ENCODE data around the gene GTF2A2. TPM values are rescaled to one million over a fixed set of nuclear protein-coding genes. Genes with fewer than 3 reads are reported as not detected.

The GTF2A2 gene
- polyA plus RNA-seq, 1 donor, result 85.0 TPM

GRCh38 chr15:59691194-59691805 lies 34.0 kb upstream of the GTF2A2 start:
- H3K36me3 ChIP-seq (ENCODE audit: control insufficient read depth, insufficient read depth, low read length), result no peaks in the 10 kb centered on the region
- H3K4me3 ChIP-seq (ENCODE audit: low read length), result no peak overlapping the region
- peaks cover 11% of the 10 kb centered on the region for H3K4me1 ChIP-seq (ENCODE audit: control insufficient read depth, insufficient read depth, low read length)
- no peaks in the 10 kb centered on the region for H3K27me3 ChIP-seq (ENCODE audit: control insufficient read depth, insufficient read depth, low read length)
- H3K9me3 ChIP-seq (ENCODE audit: control insufficient read depth, low read depth, low read length), result no peaks in the 10 kb centered on the region
- DNase-seq, result peak; percentile 24 to 37
- H3K27ac ChIP-seq (ENCODE audit: low read length), result no peak overlapping the region
- WGBS (ENCODE audit: insufficient coverage, low lambda C conversion rate), result no CpG with 5 or more reads among the region's 1 CpG

- 6% methylated on average over 13 of the region's 25 CpGs for WGBS (ENCODE audit: insufficient coverage, low lambda C conversion rate)
- Histone ChIP-seq H3K27ac (ENCODE audit: low read length) (peak overlapping the region; percentile 99), H3K4me1 (ENCODE audit: control insufficient read depth, insufficient read depth, low read length) (peaks cover 11% of the 10 kb centered on the region), H3K27me3 (ENCODE audit: control insufficient read depth, insufficient read depth, low read length) (no peaks in the 10 kb centered on the region), H3K4me3 (ENCODE audit: low read length) (peak overlapping the region; percentile 87), H3K36me3 (ENCODE audit: control insufficient read depth, insufficient read depth, low read length) (no peaks in the 10 kb centered on the region), H3K9me3 (ENCODE audit: control insufficient read depth, low read depth, low read length) (no peaks in the 10 kb centered on the region)
- DNase-seq, result peak; percentile 81 to 88
Observed at GRCh38 chr15:59689626-59690236, 32.4 kb upstream of the GTF2A2 start.

- H3K36me3 ChIP-seq (ENCODE audit: control insufficient read depth, insufficient read depth, low read length), result no peaks in the 10 kb centered on the region
- peak within 1 kb of the TSS; percentile 87 for H3K4me3 ChIP-seq (ENCODE audit: low read length)
- no peaks in the 10 kb centered on the region for H3K9me3 ChIP-seq (ENCODE audit: control insufficient read depth, low read depth, low read length)
- no peaks in the 10 kb centered on the region for H3K27me3 ChIP-seq (ENCODE audit: control insufficient read depth, insufficient read depth, low read length)
- peak within 1 kb of the TSS; percentile 99 for H3K27ac ChIP-seq (ENCODE audit: low read length)
- 0% methylated on average over 4 of the region's 78 CpGs for WGBS (ENCODE audit: insufficient coverage, low lambda C conversion rate)
- peak; percentile 99 to 100 for DNase-seq
- H3K4me1 ChIP-seq (ENCODE audit: control insufficient read depth, insufficient read depth, low read length), result peaks cover 8% of the 10 kb centered on the region
Observed at GRCh38 chr15:59688782-59689625, 31.7 kb upstream of the GTF2A2 start, which contains the start of gene BNIP2. TSS of gene BNIP2 (minus strand) at chr15:59689320. CDS start at chr15:59682457, 6,863 bp downstream.

- whole genome bisulfite sequencing (ENCODE audit: insufficient coverage, low lambda C conversion rate), result no CpG with 5 or more reads among the region's 15 CpGs
- no peak for DNase-seq
- H3K36me3 ChIP-seq (ENCODE audit: control insufficient read depth, insufficient read depth, low read length), result no peaks in the 10 kb centered on the region
- no peaks in the 10 kb centered on the region for H3K9me3 ChIP-seq (ENCODE audit: control insufficient read depth, low read depth, low read length)
- H3K4me1 ChIP-seq (ENCODE audit: control insufficient read depth, insufficient read depth, low read length), result peaks cover 8% of the 10 kb centered on the region
- H3K4me3 ChIP-seq (ENCODE audit: low read length), result peak overlapping the region; percentile 87
- H3K27me3 ChIP-seq (ENCODE audit: control insufficient read depth, insufficient read depth, low read length), result no peaks in the 10 kb centered on the region
- H3K27ac ChIP-seq (ENCODE audit: low read length), result peak overlapping the region; percentile 99
Observed at GRCh38 chr15:59688423-59688781, 31.1 kb upstream of the GTF2A2 start.

- peak overlapping the region; percentile 99 for H3K27ac ChIP-seq (ENCODE audit: low read length)
- H3K4me3 ChIP-seq (ENCODE audit: low read length), result peak overlapping the region; percentile 87
- no CpG with 5 or more reads among the region's 5 CpGs for WGBS (ENCODE audit: insufficient coverage, low lambda C conversion rate)
- DNase-seq, result peak; percentile 15 to 57
- no peaks in the 10 kb centered on the region for H3K9me3 ChIP-seq (ENCODE audit: control insufficient read depth, low read depth, low read length)
- H3K27me3 ChIP-seq (ENCODE audit: control insufficient read depth, insufficient read depth, low read length), result no peaks in the 10 kb centered on the region
- peaks cover 8% of the 10 kb centered on the region for H3K4me1 ChIP-seq (ENCODE audit: control insufficient read depth, insufficient read depth, low read length)
- no peaks in the 10 kb centered on the region for H3K36me3 ChIP-seq (ENCODE audit: control insufficient read depth, insufficient read depth, low read length)
Observed at GRCh38 chr15:59687836-59688235, 30.5 kb upstream of the GTF2A2 start.

- H3K4me3 ChIP-seq (ENCODE audit: low read length), result no peak overlapping the region
- no CpG with 5 or more reads among the region's 7 CpGs for WGBS (ENCODE audit: insufficient coverage, low lambda C conversion rate)
- no peak for DNase-seq
- no peak overlapping the region for H3K27ac ChIP-seq (ENCODE audit: low read length)
- peaks cover 8% of the 10 kb centered on the region for H3K4me1 ChIP-seq (ENCODE audit: control insufficient read depth, insufficient read depth, low read length)
- H3K36me3 ChIP-seq (ENCODE audit: control insufficient read depth, insufficient read depth, low read length), result peaks cover 5% of the 10 kb centered on the region
- no peaks in the 10 kb centered on the region for H3K27me3 ChIP-seq (ENCODE audit: control insufficient read depth, insufficient read depth, low read length)
- no peaks in the 10 kb centered on the region for H3K9me3 ChIP-seq (ENCODE audit: control insufficient read depth, low read depth, low read length)
Observed at GRCh38 chr15:59686389-59686788, 29.1 kb upstream of the GTF2A2 start.

- Histone ChIP-seq H3K27me3 (ENCODE audit: control insufficient read depth, insufficient read depth, low read length) (no peaks in the 10 kb centered on the region), H3K36me3 (ENCODE audit: control insufficient read depth, insufficient read depth, low read length) (peaks cover 10% of the 10 kb centered on the region), H3K4me3 (ENCODE audit: low read length) (no peak overlapping the region), H3K27ac (ENCODE audit: low read length) (no peak overlapping the region), H3K4me1 (ENCODE audit: control insufficient read depth, insufficient read depth, low read length) (peaks cover 8% of the 10 kb centered on the region), H3K9me3 (ENCODE audit: control insufficient read depth, low read depth, low read length) (no peaks in the 10 kb centered on the region)
- DNase-seq, result no peak
- WGBS (ENCODE audit: insufficient coverage, low lambda C conversion rate), result no CpG with 5 or more reads among the region's 1 CpG
Observed at GRCh38 chr15:59685737-59686297, 28.5 kb upstream of the GTF2A2 start.

GRCh38 chr15:59680870-59681269 lies 23.6 kb upstream of the GTF2A2 start:
- Histone ChIP-seq H3K4me3 (ENCODE audit: low read length) (no peak overlapping the region), H3K9me3 (ENCODE audit: control insufficient read depth, low read depth, low read length) (no peaks in the 10 kb centered on the region), H3K27me3 (ENCODE audit: control insufficient read depth, insufficient read depth, low read length) (no peaks in the 10 kb centered on the region), H3K4me1 (ENCODE audit: control insufficient read depth, insufficient read depth, low read length) (no peaks in the 10 kb centered on the region), H3K27ac (ENCODE audit: low read length) (no peak overlapping the region), H3K36me3 (ENCODE audit: control insufficient read depth, insufficient read depth, low read length) (peaks cover 47% of the 10 kb centered on the region)
- no peak for DNase-seq
- WGBS (ENCODE audit: insufficient coverage, low lambda C conversion rate), result no CpG with 5 or more reads among the region's 5 CpGs

- no CpG with 5 or more reads among the region's 6 CpGs for WGBS (ENCODE audit: insufficient coverage, low lambda C conversion rate)
- no peaks in the 10 kb centered on the region for H3K9me3 ChIP-seq (ENCODE audit: control insufficient read depth, low read depth, low read length)
- H3K4me1 ChIP-seq (ENCODE audit: control insufficient read depth, insufficient read depth, low read length), result no peaks in the 10 kb centered on the region
- H3K4me3 ChIP-seq (ENCODE audit: low read length), result no peak overlapping the region
- no peaks in the 10 kb centered on the region for H3K27me3 ChIP-seq (ENCODE audit: control insufficient read depth, insufficient read depth, low read length)
- no peak for DNase-seq
- peaks cover 52% of the 10 kb centered on the region for H3K36me3 ChIP-seq (ENCODE audit: control insufficient read depth, insufficient read depth, low read length)
- H3K27ac ChIP-seq (ENCODE audit: low read length), result no peak overlapping the region
Observed at GRCh38 chr15:59680346-59680745, 23.0 kb upstream of the GTF2A2 start.

GRCh38 chr15:59678620-59679019 lies 21.3 kb upstream of the GTF2A2 start:
- DNase-seq, result no peak
- peaks cover 57% of the 10 kb centered on the region for H3K36me3 ChIP-seq (ENCODE audit: control insufficient read depth, insufficient read depth, low read length)
- no peaks in the 10 kb centered on the region for H3K4me1 ChIP-seq (ENCODE audit: control insufficient read depth, insufficient read depth, low read length)
- H3K9me3 ChIP-seq (ENCODE audit: control insufficient read depth, low read depth, low read length), result no peaks in the 10 kb centered on the region
- no peak overlapping the region for H3K27ac ChIP-seq (ENCODE audit: low read length)
- H3K4me3 ChIP-seq (ENCODE audit: low read length), result no peak overlapping the region
- WGBS (ENCODE audit: insufficient coverage, low lambda C conversion rate), result no CpG with 5 or more reads among the region's 1 CpG
- no peaks in the 10 kb centered on the region for H3K27me3 ChIP-seq (ENCODE audit: control insufficient read depth, insufficient read depth, low read length)

All from large intestine (tissue), 3 donors.